ENCODE data around the gene DNMT1.

Gene DNMT1

DNA sequence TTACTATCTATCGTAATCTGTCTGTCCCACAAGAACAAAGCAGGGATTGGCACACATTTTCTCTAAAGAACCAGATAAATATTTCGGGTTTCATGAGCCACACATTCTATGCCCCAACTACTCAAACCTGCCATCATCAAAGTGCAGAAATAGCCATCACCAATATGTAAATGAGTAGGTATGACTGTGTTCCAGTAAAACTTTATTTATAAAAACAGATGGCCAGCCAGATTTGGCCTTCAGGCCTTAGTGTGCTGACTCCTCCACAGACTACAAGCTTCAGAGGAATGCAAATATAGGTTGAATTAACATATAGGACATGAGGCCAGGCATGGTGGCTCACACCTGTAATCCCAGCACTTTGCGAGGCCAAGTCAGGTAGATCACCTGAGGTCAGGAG lies 8.9 kb upstream of the DNMT1 start:
- no peak for TF ChIP-seq GATA3 (IDR thresholded peaks at IDR 0.05; ENCODE audit: low read depth, low read length)

DNA sequence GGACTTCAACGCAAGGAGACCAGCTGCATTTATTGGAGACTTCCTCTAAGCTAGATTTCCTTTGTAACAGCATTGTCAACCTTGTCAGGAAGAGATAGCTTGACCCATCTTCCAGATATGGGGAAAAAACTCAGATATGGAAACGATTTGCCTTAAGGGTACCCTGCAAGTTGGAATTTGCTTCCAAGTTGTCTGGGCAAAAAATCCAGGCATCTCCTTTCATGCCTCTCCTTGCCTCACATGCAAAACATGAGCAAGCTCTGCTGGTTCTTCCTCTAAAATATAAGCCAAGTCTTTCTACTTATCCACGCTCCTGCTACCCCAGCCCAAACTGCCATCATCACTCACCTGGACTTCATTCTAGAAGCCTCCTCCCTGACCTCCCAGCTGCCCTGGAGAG lies 6.4 kb upstream of the DNMT1 start:
- TF ChIP-seq GATA2 (IDR thresholded peaks at IDR 0.05; ENCODE audit: low read depth, low read length): no peak
- TF ChIP-seq GATA3 (IDR thresholded peaks at IDR 0.05; ENCODE audit: low read depth, low read length): no peak

DNA sequence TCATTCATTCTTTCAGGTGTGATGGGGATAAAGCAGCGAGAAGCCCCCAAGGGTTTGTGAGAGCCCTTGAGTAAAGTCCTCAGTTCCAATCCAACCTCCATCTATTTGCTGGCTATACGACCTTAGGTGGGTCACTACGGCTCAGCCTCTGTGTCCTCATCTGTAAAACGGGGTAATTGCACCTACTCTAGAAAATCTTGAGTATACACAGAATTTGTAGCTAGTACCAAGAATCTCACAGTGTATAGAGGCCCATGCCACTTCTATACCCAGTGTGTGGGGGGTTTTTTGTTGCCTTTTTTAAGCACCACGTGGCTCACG lies 406 bp upstream of the DNMT1 start:
- TF ChIP-seq GATA3 (IDR thresholded peaks at IDR 0.05; ENCODE audit: low read depth, low read length) (no peak), GATA2 (IDR thresholded peaks at IDR 0.05; ENCODE audit: low read depth, low read length) (no peak)

DNA sequence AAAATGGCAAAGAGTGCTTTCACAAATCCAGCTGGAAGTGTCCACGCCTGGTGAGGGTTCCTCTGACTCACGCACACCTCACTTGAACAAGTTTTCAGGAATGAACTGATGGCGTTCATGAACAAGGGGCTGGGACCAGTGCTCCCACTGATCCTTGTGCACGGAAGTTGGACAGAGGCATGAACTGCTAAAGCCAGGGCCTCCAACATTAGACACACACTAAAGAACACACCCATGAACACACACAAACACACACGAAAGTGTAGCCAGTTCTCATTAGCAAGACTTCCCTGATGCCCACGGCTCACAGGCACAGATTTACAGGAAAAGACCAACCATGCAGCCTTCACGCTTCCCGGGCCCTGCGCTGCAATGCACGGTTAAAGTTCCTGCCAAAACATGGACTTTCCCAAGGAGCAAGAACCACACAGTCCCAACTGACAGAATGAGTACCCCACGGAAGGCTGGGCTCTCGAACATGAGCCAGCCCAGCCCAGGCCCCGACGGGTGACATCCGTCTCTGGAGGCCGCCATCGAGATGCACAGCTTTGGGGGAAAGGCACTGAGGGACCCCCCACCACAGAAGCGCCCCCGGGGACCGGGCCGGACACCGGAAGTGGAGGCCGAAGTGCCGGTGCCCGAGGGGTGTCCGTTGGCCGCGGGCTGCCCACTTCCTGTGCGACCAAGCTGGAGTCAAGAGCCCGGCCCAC lies 808 bp downstream of the DNMT1 start:
- TF ChIP-seq GATA2 (IDR thresholded peaks at IDR 0.05; ENCODE audit: low read depth, low read length) (no peak), GATA3 (IDR thresholded peaks at IDR 0.05; ENCODE audit: low read depth, low read length) (no peak)

DNA sequence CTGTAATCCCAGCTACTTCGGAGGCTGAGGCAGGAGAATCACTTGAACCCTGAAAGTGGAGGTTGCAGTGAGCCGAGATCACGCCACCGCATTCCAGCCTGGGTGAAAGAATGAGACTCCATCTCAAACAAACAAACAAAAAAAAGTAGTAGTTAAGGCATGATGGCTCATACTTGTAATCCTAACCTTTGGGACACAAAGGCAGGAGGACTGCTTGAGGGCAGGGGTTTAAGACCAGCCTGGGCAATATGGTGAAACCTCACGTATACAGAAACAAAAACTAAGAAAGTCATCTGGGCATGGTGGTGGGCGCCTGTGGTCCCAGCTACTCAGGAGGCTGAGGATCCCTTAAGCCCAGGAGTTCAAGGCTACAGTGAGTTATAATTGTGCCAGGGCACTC lies 1.8 kb downstream of the DNMT1 start:
- TF ChIP-seq GATA2 (IDR thresholded peaks at IDR 0.05; ENCODE audit: low read depth, low read length) (no peak), GATA3 (IDR thresholded peaks at IDR 0.05; ENCODE audit: low read depth, low read length) (no peak)

DNA sequence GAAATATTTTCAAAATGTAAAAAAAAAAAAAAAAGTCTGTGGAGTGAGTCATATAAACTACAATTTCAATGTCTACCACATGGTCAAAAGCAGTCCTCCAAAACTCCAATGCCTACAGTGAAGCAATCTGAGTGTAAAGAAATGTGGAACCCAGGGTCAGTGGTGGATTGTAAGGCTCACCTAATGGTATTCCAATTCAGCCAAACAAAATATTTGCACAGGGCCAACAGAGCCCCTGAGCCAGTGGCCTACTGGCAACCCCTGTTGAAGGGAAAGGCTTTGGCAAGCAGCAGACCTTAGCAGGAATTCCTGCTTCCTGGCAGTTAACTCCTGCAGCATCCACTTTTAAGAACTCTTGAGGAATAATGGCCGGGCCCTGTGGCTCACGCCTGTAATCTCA lies 3.4 kb downstream of the DNMT1 start:
- TF ChIP-seq GATA3 (IDR thresholded peaks at IDR 0.05; ENCODE audit: low read depth, low read length): no peak
- TF ChIP-seq GATA2 (IDR thresholded peaks at IDR 0.05; ENCODE audit: low read depth, low read length): no peak

DNA sequence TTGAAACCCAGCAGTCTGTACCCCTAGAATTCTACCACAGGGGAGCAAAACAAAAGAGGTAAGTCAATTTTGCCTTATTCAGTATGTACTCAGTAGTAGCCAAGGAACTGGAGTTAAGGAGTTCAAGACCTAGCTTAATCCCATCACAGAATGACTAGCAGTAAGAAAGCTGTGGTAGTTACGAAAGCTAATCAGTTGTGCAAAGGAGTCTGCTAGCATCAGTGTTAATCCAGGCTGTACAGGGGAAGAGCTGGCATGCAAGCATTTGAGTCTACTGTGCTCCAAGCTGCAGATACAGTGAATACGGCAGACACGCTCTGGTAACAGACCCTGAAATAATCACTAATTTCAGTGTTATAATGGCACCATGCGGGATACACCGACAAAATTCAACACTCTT lies 4.7 kb downstream of the DNMT1 start:
- TF ChIP-seq GATA2 (IDR thresholded peaks at IDR 0.05; ENCODE audit: low read depth, low read length): no peak

DNA sequence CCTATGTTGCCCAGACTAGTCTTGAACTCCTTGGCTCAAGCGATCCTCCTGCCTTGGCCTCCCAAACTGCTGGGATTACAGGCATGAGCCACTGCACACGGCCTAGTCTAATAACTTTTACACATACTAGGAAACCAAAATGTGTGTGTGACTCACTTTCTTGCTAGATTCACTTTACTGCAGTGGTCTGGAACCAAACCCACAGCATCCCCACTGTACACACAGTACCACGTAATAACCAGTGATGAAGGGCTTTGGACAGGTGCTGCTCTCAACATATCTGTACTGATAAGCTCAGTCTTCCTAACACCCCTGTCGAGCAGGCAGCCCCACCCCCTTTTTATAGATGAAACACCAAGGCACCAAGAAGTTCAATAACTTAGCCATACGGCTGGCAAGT lies 5.1 kb downstream of the DNMT1 start:
- TF ChIP-seq GATA2 (IDR thresholded peaks at IDR 0.05; ENCODE audit: low read depth, low read length) (no peak), GATA3 (IDR thresholded peaks at IDR 0.05; ENCODE audit: low read depth, low read length) (no peak)

DNA sequence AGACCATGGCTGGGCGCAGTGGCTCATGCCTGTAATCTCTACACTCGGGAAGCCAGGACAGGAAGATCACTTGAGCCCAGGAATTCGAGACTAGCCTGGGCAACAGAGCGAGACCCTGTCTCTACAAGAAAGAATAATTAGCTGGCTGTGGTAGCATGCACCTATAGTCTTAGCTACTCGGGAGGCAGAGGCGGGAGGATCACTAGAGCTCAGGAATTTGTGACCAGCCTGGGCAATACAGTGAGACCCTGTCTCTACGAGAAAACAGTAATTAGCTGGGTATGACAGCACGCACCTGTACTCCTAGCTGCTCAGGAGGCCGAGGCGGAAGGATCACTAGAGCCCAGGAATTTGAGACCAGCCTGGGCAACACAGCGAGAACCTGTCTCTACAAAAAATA lies 7.4 kb downstream of the DNMT1 start:
- TF ChIP-seq GATA3 (IDR thresholded peaks at IDR 0.05; ENCODE audit: low read depth, low read length) (no peak), GATA2 (IDR thresholded peaks at IDR 0.05; ENCODE audit: low read depth, low read length) (no peak)

DNA sequence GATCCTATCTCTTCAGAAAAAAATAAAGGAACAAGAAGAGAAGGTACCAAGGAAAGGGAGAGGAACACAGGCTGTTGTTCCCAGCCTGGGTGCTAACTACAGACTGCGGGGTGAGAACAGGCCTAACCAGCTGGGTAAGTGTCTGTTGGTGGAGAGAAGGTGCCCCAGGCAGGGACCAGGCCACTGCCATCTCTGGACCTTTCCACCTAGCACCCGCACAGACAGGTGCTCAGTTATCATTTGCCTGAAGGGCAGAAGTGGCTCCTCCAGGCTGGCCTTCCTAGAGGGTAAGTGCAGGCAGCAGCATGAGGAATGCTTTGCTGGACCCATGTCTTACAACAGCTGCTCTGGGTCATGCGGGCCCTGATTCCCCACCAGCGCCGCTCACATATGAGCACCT lies 10.1 kb downstream of the DNMT1 start:
- TF ChIP-seq GATA2 (IDR thresholded peaks at IDR 0.05; ENCODE audit: low read depth, low read length) (no peak), GATA3 (IDR thresholded peaks at IDR 0.05; ENCODE audit: low read depth, low read length) (no peak)

DNA sequence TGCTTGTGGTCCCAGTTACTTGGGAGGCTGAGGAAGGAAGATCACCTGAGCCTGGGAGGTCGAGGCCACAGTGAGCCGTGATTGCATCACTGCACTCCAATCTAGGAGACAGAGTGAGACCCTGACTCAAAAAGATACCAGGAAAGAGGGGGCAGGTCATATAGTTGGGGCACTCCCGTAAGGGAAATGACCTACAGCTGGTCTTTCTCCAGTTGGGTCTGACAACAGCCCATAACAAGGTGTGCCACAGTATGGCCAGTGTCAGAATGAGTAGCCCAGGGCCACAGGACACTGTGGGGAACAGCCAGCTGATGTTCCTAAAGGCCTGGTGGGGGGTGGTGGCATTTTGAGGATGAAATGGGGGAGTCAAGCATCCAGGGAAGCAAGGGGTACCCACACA lies 10.8 kb downstream of the DNMT1 start:
- TF ChIP-seq GATA3 (IDR thresholded peaks at IDR 0.05; ENCODE audit: low read depth, low read length): no peak
- no peak for TF ChIP-seq GATA2 (IDR thresholded peaks at IDR 0.05; ENCODE audit: low read depth, low read length)

DNA sequence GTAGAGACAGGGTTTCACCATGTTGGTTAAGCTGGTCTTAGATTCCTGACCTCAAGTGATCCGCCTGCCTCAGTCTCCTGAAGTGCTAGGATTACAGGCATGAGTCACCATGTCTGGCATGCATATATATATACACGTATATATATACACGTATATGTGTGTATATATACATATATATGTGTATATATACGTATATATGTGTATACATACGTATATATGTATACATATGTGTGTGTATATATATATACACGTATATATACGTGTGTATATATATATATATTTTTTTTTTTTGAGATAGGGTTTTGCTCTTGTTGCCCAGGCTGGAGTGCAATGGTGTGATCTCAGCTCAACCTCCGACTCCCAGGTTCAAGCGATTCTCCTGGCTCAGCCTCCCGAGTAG lies 11.9 kb downstream of the DNMT1 start:
- TF ChIP-seq GATA3 (IDR thresholded peaks at IDR 0.05; ENCODE audit: low read depth, low read length) (no peak), GATA2 (IDR thresholded peaks at IDR 0.05; ENCODE audit: low read depth, low read length) (no peak)

DNA sequence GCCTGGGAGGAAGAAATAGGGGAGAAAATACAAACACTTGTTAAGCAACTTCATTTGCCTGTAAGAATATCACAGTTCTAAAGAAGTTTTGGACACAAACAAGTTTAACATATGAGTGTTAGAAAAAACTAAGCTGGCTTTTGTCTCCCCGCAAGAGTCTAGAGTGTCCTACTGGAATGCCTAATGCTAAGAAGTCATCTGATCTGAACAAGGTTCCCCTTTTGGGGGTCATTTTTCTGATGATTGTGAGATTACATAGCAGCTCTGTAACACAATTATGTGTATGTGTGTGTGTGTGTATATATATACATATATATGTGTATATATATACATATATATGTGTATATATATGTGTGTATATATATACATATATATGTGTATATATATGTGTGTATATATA lies 12.7 kb downstream of the DNMT1 start:
- TF ChIP-seq GATA2 (IDR thresholded peaks at IDR 0.05; ENCODE audit: low read depth, low read length) (no peak), GATA3 (IDR thresholded peaks at IDR 0.05; ENCODE audit: low read depth, low read length) (no peak)

DNA sequence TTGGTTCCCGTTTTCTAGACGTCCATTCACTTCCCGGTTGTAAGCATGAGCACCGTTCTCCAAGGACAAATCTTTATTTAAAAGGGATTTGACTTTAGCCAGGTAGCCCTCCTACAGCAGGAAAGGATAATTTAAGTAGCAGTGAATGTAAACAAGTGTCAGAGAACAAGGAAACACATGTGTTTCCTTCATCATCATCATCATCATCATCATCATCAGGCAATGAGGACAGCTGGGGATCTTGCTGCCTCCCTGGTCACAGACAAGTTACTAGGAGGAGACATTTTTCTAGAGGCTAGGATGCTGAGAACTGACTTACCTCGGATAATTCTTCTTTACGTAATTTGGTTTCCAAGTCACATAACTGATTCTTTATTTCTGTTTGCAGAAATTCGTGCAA lies 14.3 kb downstream of the DNMT1 start:
- TF ChIP-seq GATA3 (IDR thresholded peaks at IDR 0.05; ENCODE audit: low read depth, low read length) (no peak), GATA2 (IDR thresholded peaks at IDR 0.05; ENCODE audit: low read depth, low read length) (no peak)

DNA sequence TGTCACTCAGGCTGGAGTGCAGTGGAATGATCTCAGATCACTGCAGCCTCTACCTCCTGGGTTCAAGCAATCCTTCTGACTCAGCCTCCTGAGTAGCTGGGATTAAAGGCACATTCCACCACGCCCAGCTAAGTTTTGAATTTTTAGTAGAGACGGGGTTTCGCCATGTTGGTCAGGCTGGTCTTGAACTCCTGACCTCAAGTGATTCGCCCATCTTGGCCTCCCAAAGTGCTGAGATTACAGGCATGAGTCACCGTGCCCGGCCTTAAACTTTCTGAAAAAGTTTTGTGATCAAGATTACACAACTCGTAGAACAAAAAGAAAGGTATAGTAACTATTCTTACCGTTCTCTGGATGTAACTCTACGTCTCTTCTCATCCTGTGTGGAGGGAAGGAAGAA lies 21.2 kb downstream of the DNMT1 start:
- TF ChIP-seq GATA2 (IDR thresholded peaks at IDR 0.05; ENCODE audit: low read depth, low read length): no peak
- no peak for TF ChIP-seq GATA3 (IDR thresholded peaks at IDR 0.05; ENCODE audit: low read depth, low read length)

DNA sequence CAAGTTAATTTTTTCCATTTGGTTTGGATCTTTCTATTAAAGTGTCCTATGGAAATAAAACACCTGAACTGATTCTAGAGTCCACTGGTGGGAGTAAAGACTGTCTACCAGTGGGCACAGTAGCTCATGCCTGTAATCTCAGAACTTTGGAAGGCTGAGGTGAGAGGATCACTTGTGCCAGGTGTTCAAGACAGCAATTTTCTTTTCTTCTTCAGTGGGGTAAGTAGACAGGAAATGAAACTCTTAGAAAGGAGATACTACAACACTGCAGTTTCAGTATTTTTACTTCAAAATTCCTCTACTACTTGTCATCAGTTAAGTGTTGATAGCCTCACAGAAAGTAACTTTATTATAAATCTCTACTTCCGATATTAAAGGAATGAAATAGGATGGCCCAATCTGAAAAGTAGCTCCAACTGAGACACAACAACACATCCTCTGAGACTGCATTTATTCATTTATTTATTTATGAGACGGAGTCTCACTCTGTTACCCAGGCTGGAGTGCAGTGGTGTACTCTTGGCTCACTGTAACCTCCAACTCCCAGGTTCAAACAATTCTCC lies 26.3 kb downstream of the DNMT1 start:
- TF ChIP-seq GATA2 (IDR thresholded peaks at IDR 0.05; ENCODE audit: low read depth, low read length) (no peak), GATA3 (IDR thresholded peaks at IDR 0.05; ENCODE audit: low read depth, low read length) (no peak)
